Measurements from ENCODE around the gene MROH7.

The MROH7 gene

DNA sequence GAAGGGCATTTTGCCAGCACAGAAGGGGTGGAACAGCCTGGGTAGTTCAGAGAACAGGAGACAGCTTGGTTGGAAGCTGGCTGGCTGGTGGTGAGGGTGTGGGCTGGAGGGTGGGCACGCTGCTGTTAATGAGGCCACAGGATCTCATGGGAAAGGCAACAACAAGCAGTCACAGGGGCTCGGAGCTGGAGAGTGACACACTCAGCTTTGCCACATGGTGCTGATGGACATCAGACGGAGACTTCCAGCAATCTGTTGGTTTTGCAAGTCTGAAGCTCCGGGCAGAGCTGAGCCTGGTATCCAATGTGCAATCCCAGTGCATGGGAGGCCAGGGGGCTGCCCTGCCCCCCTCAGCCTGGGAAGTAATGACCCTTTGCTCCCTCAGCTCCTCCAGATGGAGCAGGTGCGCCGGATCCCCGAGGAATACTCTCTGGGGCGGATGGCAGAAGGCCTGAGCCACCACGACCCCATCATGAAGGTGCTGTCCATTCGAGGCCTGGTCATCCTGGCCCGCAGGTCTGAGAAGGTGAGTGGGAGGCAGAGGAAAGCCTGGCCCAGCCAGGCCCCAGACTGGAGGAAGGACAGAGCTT, 58.4 kb downstream of the MROH7 start:
- Histone ChIP-seq H3K18ac (ENCODE audit: low read length) (no peak overlapping the region), H3K4me1 (ENCODE audit: control insufficient read depth in 1 of 2, insufficient read depth in 2 of 2, low read length in 2 of 2) (no peaks in the 10 kb centered on the region), H2AK5ac (ENCODE audit: low read length) (no peak overlapping the region), H3K23ac (ENCODE audit: low read length) (no peak overlapping the region), H4K8ac (ENCODE audit: low read depth, low read length) (no peak overlapping the region), H2AFZ (ENCODE audit: insufficient read depth, low read length, poor library complexity) (no peak overlapping the region), H3K14ac (ENCODE audit: low read length) (no peak overlapping the region), H2BK120ac (ENCODE audit: insufficient read depth, low read length, poor library complexity) (no peak overlapping the region), H3K9ac (ENCODE audit: low read length) (no peak overlapping the region), H3K4me2 (ENCODE audit: low read length) (no peak overlapping the region), H4K12ac (ENCODE audit: low read depth, low read length) (no peak overlapping the region), H2BK12ac (ENCODE audit: low read length) (no peak overlapping the region), H3K27me3 (ENCODE audit: insufficient read depth, low read length) (no peaks in the 10 kb centered on the region), H3K79me2 (ENCODE audit: control insufficient read depth, insufficient read depth, low read length, poor library complexity) (no peaks in the 10 kb centered on the region), H3K79me1 (ENCODE audit: low read length) (no peaks in the 10 kb centered on the region), H2BK5ac (ENCODE audit: low read depth, low read length, poor library complexity) (no peak overlapping the region), H3K4ac (ENCODE audit: low read depth, low read length) (no peak overlapping the region), H3K9me3 (ENCODE audit: insufficient read depth, low read depth, low read length) (peaks cover 2% of the 10 kb centered on the region), H3K36me3 (ENCODE audit: control insufficient read depth in 1 of 2, insufficient read depth in 2 of 2, low read length in 2 of 2) (no peaks in the 10 kb centered on the region), H3K4me3 (ENCODE audit: low read depth, low read length) (no peak overlapping the region), H4K91ac (ENCODE audit: low read depth, low read length) (no peak overlapping the region), H3K27ac (ENCODE audit: low read depth, low read length) (no peak overlapping the region)
- no peak for DNase-seq
- WGBS (ENCODE audit: extremely low coverage, insufficient coverage, insufficient read length), result no CpG with 5 or more reads among the region's 11 CpGs

DNA sequence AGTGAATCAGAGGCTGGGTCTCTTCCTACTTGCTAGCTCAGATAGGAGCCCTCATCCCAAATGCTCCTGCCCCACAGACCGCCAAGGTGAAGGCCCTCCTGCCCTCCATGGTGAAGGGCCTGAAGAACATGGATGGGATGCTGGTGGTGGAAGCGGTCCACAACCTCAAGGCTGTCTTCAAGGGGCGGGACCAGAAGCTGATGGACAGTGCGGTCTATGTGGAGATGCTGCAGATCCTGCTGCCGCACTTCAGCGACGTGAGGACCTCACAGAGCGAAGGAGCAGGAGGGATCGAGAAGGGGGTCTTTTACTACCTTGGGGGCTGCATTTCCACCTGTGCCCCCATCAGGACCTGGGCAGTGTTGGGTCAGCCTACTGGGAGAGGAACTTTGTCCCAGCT, 59.5 kb downstream of the MROH7 start:
- H3K4ac ChIP-seq (ENCODE audit: low read depth, low read length), result no peak overlapping the region
- no peak overlapping the region for H2BK120ac ChIP-seq (ENCODE audit: insufficient read depth, low read length, poor library complexity)
- H4K91ac ChIP-seq (ENCODE audit: low read depth, low read length), result no peak overlapping the region
- H4K12ac ChIP-seq (ENCODE audit: low read depth, low read length), result no peak overlapping the region
- no peak overlapping the region for H2BK5ac ChIP-seq (ENCODE audit: low read depth, low read length, poor library complexity)
- H3K4me3 ChIP-seq (ENCODE audit: low read depth, low read length), result no peak overlapping the region
- H3K18ac ChIP-seq (ENCODE audit: low read length), result no peak overlapping the region
- H2BK12ac ChIP-seq (ENCODE audit: low read length), result no peak overlapping the region
- H3K36me3 ChIP-seq (ENCODE audit: control insufficient read depth in 1 of 2, insufficient read depth in 2 of 2, low read length in 2 of 2), result no peaks in the 10 kb centered on the region
- no peaks in the 10 kb centered on the region for H3K79me1 ChIP-seq (ENCODE audit: low read length)
- H3K23ac ChIP-seq (ENCODE audit: low read length), result no peak overlapping the region
- no peaks in the 10 kb centered on the region for H3K27me3 ChIP-seq (ENCODE audit: insufficient read depth, low read length)
- no peaks in the 10 kb centered on the region for H3K4me1 ChIP-seq (ENCODE audit: control insufficient read depth in 1 of 2, insufficient read depth in 2 of 2, low read length in 2 of 2)
- no peak overlapping the region for H2AFZ ChIP-seq (ENCODE audit: insufficient read depth, low read length, poor library complexity)
- no peak overlapping the region for H2AK5ac ChIP-seq (ENCODE audit: low read length)
- no peaks in the 10 kb centered on the region for H3K79me2 ChIP-seq (ENCODE audit: control insufficient read depth, insufficient read depth, low read length, poor library complexity)
- H3K27ac ChIP-seq (ENCODE audit: low read depth, low read length), result no peak overlapping the region
- no peak overlapping the region for H3K9ac ChIP-seq (ENCODE audit: low read length)
- no peak overlapping the region for H3K14ac ChIP-seq (ENCODE audit: low read length)
- H3K9me3 ChIP-seq (ENCODE audit: insufficient read depth, low read depth, low read length), result peaks cover 4% of the 10 kb centered on the region
- no CpG with 5 or more reads among the region's 9 CpGs for WGBS (ENCODE audit: extremely low coverage, insufficient coverage, insufficient read length)
- no peak overlapping the region for H4K8ac ChIP-seq (ENCODE audit: low read depth, low read length)
- no peak overlapping the region for H3K4me2 ChIP-seq (ENCODE audit: low read length)
- no peak for DNase-seq

DNA sequence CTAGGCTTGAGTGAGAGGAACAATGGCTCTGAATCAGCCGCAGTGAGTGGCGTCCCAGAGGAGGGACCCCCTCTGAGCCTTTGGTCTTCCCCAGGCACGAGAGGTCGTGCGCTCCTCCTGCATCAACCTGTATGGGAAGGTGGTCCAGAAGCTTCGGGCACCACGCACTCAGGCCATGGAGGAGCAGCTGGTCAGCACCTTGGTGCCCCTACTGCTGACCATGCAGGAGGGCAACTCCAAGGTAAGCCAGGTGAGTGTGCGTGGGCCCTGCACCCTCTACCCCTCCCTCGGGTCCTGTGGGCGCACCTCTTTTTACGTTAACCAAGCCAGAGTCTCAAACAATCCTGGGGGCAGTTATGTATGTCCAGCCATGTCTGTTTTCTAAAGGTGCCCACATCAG, 60.4 kb downstream of the MROH7 start:
- peaks cover 4% of the 10 kb centered on the region for H3K9me3 ChIP-seq (ENCODE audit: insufficient read depth, low read depth, low read length)
- H2AK5ac ChIP-seq (ENCODE audit: low read length), result no peak overlapping the region
- H3K36me3 ChIP-seq (ENCODE audit: control insufficient read depth in 1 of 2, insufficient read depth in 2 of 2, low read length in 2 of 2), result no peaks in the 10 kb centered on the region
- H3K4me1 ChIP-seq (ENCODE audit: control insufficient read depth in 1 of 2, insufficient read depth in 2 of 2, low read length in 2 of 2), result no peaks in the 10 kb centered on the region
- no peak overlapping the region for H3K4me3 ChIP-seq (ENCODE audit: low read depth, low read length)
- no peak overlapping the region for H3K14ac ChIP-seq (ENCODE audit: low read length)
- H3K4ac ChIP-seq (ENCODE audit: low read depth, low read length), result no peak overlapping the region
- no peak for DNase-seq
- H3K27me3 ChIP-seq (ENCODE audit: insufficient read depth, low read length), result no peaks in the 10 kb centered on the region
- no peak overlapping the region for H3K23ac ChIP-seq (ENCODE audit: low read length)
- no peak overlapping the region for H3K18ac ChIP-seq (ENCODE audit: low read length)
- H3K79me1 ChIP-seq (ENCODE audit: low read length), result no peaks in the 10 kb centered on the region
- no CpG with 5 or more reads among the region's 11 CpGs for WGBS (ENCODE audit: extremely low coverage, insufficient coverage, insufficient read length)
- H3K79me2 ChIP-seq (ENCODE audit: control insufficient read depth, insufficient read depth, low read length, poor library complexity), result no peaks in the 10 kb centered on the region
- no peak overlapping the region for H3K9ac ChIP-seq (ENCODE audit: low read length)
- no peak overlapping the region for H2AFZ ChIP-seq (ENCODE audit: insufficient read depth, low read length, poor library complexity)
- H4K12ac ChIP-seq (ENCODE audit: low read depth, low read length), result no peak overlapping the region
- H4K91ac ChIP-seq (ENCODE audit: low read depth, low read length), result no peak overlapping the region
- no peak overlapping the region for H2BK5ac ChIP-seq (ENCODE audit: low read depth, low read length, poor library complexity)
- H3K4me2 ChIP-seq (ENCODE audit: low read length), result no peak overlapping the region
- no peak overlapping the region for H2BK12ac ChIP-seq (ENCODE audit: low read length)
- H3K27ac ChIP-seq (ENCODE audit: low read depth, low read length), result no peak overlapping the region
- no peak overlapping the region for H2BK120ac ChIP-seq (ENCODE audit: insufficient read depth, low read length, poor library complexity)
- no peak overlapping the region for H4K8ac ChIP-seq (ENCODE audit: low read depth, low read length)

DNA sequence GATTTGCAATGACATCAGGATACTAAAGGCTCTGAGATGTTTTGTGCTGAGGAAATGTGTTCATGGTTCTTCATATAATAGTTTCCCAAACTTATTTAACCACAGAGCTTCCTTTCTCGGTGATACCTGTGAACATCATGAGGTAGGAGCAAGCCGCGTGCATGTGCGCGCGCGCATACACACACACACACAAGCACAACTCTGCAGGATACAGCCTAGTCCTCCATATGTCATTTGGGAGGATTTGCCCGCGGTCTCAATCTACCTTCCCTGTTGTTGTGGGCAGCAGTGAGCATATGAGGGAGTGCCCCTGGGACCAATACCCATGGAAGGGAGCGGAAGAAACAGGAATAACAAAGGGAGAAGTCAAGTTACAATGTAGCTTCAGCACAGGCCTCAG, 61.9 kb downstream of the MROH7 start:
- Histone ChIP-seq H3K27me3 (ENCODE audit: insufficient read depth, low read length) (no peaks in the 10 kb centered on the region), H3K14ac (ENCODE audit: low read length) (no peak overlapping the region), H3K27ac (ENCODE audit: low read depth, low read length) (no peak overlapping the region), H2AK5ac (ENCODE audit: low read length) (no peak overlapping the region), H3K9ac (ENCODE audit: low read length) (no peak overlapping the region), H3K4me2 (ENCODE audit: low read length) (no peak overlapping the region), H2AFZ (ENCODE audit: insufficient read depth, low read length, poor library complexity) (no peak overlapping the region), H4K8ac (ENCODE audit: low read depth, low read length) (no peak overlapping the region), H4K91ac (ENCODE audit: low read depth, low read length) (no peak overlapping the region), H3K9me3 (ENCODE audit: insufficient read depth, low read depth, low read length) (peaks cover 4% of the 10 kb centered on the region), H2BK12ac (ENCODE audit: low read length) (no peak overlapping the region), H3K36me3 (ENCODE audit: control insufficient read depth in 1 of 2, insufficient read depth in 2 of 2, low read length in 2 of 2) (no peaks in the 10 kb centered on the region), H3K18ac (ENCODE audit: low read length) (no peak overlapping the region), H4K12ac (ENCODE audit: low read depth, low read length) (no peak overlapping the region), H3K4ac (ENCODE audit: low read depth, low read length) (no peak overlapping the region), H3K79me2 (ENCODE audit: control insufficient read depth, insufficient read depth, low read length, poor library complexity) (no peaks in the 10 kb centered on the region), H3K23ac (ENCODE audit: low read length) (no peak overlapping the region), H3K4me1 (ENCODE audit: control insufficient read depth in 1 of 2, insufficient read depth in 2 of 2, low read length in 2 of 2) (no peaks in the 10 kb centered on the region), H2BK5ac (ENCODE audit: low read depth, low read length, poor library complexity) (no peak overlapping the region), H3K79me1 (ENCODE audit: low read length) (no peaks in the 10 kb centered on the region), H2BK120ac (ENCODE audit: insufficient read depth, low read length, poor library complexity) (no peak overlapping the region), H3K4me3 (ENCODE audit: low read depth, low read length) (no peak overlapping the region)
- WGBS (ENCODE audit: extremely low coverage, insufficient coverage, insufficient read length), result no CpG with 5 or more reads among the region's 10 CpGs
- DNase-seq, result no peak

All from trophoblast cell (in vitro differentiated cells and primary cell).